ENCODE data around the gene RPS3. TPM values are rescaled to one million over a fixed set of nuclear protein-coding genes. Genes with fewer than 3 reads are reported as not detected.

Gene RPS3
- total and polyA plus RNA-seq, 4 donors = 1,036 to 2,813 (median 2,148) TPM

GRCh38 chr11:75428989-75429640, 29.8 kb downstream of the RPS3 start:
- 75 to 84% methylated on average over 16 of the region's 16 CpGs for WGBS, 2 donors
- peaks cover 0 to 39% (median 38%) of the 10 kb centered on the region in 3 donors for H3K27me3 ChIP-seq (ENCODE audit: control insufficient read depth in 3 of 3, insufficient read depth in 3 of 3, low read length in 2 of 3)
- no peaks in the 10 kb centered on the region for H3K36me3 ChIP-seq (ENCODE audit: control insufficient read depth in 4 of 4, insufficient read depth in 4 of 4, low read length in 4 of 4)
- no peak overlapping the region for H3K4me3 ChIP-seq
- TF ChIP-seq CTCF (IDR thresholded peaks at IDR 0.05; ENCODE audit: control extremely low read depth, extremely low read depth) = no peak
- peak overlapping the region in 1 of 2 donors; percentile 43 for H3K9ac ChIP-seq (ENCODE audit: insufficient read depth in 1 of 2, low read length in 2 of 2)
- no peak for ATAC-seq (ENCODE audit: insufficient read depth, low FRiP score)
- no peak overlapping the region for H3K27ac ChIP-seq (ENCODE audit: low read depth in 1 of 2, low read length in 1 of 2)
- peaks cover 0 to 7% (median 2%) of the 10 kb centered on the region in 4 donors for H3K9me3 ChIP-seq (ENCODE audit: control insufficient read depth in 4 of 4, insufficient read depth in 3 of 4, low read length in 3 of 4)
- peaks cover 0 to 15% (median 6%) of the 10 kb centered on the region in 5 donors for H3K4me1 ChIP-seq (ENCODE audit: control insufficient read depth in 5 of 5, insufficient read depth in 5 of 5, low read length in 5 of 5)
- DNase-seq = no peak

GRCh38 chr11:75429641-75429901, 30.3 kb downstream of the RPS3 start:
- no peak for TF ChIP-seq CTCF (IDR thresholded peaks at IDR 0.05; ENCODE audit: control extremely low read depth, extremely low read depth)
- no peak for ATAC-seq (ENCODE audit: insufficient read depth, low FRiP score)
- H3K9me3 ChIP-seq (ENCODE audit: control insufficient read depth in 4 of 4, insufficient read depth in 3 of 4, low read length in 3 of 4) = peaks cover 0 to 7% (median 2%) of the 10 kb centered on the region in 4 donors
- H3K4me3 ChIP-seq = no peak overlapping the region
- no peak overlapping the region for H3K27ac ChIP-seq (ENCODE audit: low read depth in 1 of 2, low read length in 1 of 2)
- no peaks in the 10 kb centered on the region for H3K36me3 ChIP-seq (ENCODE audit: control insufficient read depth in 4 of 4, insufficient read depth in 4 of 4, low read length in 4 of 4)
- H3K4me1 ChIP-seq (ENCODE audit: control insufficient read depth in 5 of 5, insufficient read depth in 5 of 5, low read length in 5 of 5) = peaks cover 0 to 15% (median 6%) of the 10 kb centered on the region in 5 donors
- no peak overlapping the region for H3K9ac ChIP-seq (ENCODE audit: insufficient read depth in 1 of 2, low read length in 2 of 2)
- 25 to 34% methylated on average over 25 of the region's 25 CpGs for WGBS, 2 donors
- peaks cover 0 to 39% (median 38%) of the 10 kb centered on the region in 3 donors for H3K27me3 ChIP-seq (ENCODE audit: control insufficient read depth in 3 of 3, insufficient read depth in 3 of 3, low read length in 2 of 3)
- no peak for DNase-seq

- H3K9ac ChIP-seq (ENCODE audit: insufficient read depth in 1 of 2, low read length in 2 of 2) = no peak overlapping the region
Observed at GRCh38 chr11:75429902-75430713, 30.8 kb downstream of the RPS3 start.

More at GRCh38 chr11:75429902-75430713, 30.8 kb downstream of the RPS3 start:
- H3K4me3 ChIP-seq = peak overlapping the region; percentile 31
- no peak for TF ChIP-seq CTCF (IDR thresholded peaks at IDR 0.05; ENCODE audit: control extremely low read depth, extremely low read depth)
- peak overlapping the region in 1 of 2 donors; percentile 8 for H3K27ac ChIP-seq (ENCODE audit: low read depth in 1 of 2, low read length in 1 of 2)
- ATAC-seq (ENCODE audit: insufficient read depth, low FRiP score) = peak; percentile 63
- peaks cover 0 to 15% (median 6%) of the 10 kb centered on the region in 5 donors for H3K4me1 ChIP-seq (ENCODE audit: control insufficient read depth in 5 of 5, insufficient read depth in 5 of 5, low read length in 5 of 5)
- H3K27me3 ChIP-seq (ENCODE audit: control insufficient read depth in 3 of 3, insufficient read depth in 3 of 3, low read length in 2 of 3) = peaks cover 0 to 39% (median 38%) of the 10 kb centered on the region in 3 donors
- 0 to 3% methylated on average over 61 to 134 of the region's 134 CpGs for WGBS, 2 donors
- peaks cover 0 to 7% (median 2%) of the 10 kb centered on the region in 4 donors for H3K9me3 ChIP-seq (ENCODE audit: control insufficient read depth in 4 of 4, insufficient read depth in 3 of 4, low read length in 3 of 4)
- peak; percentile 69 to 82 (median 75) for DNase-seq
- H3K36me3 ChIP-seq (ENCODE audit: control insufficient read depth in 4 of 4, insufficient read depth in 4 of 4, low read length in 4 of 4) = no peaks in the 10 kb centered on the region

All from lung (tissue), 12 donors.